Stimulated activated naive B cell treated with anti-CD40 and anti-IgM and Interleukin-4, amounts not matched to agents 10 μg/mL and 1 μg/mL and 100 μg/mL, for 72 hours (primary cell): ENCODE results near the gene GAL3ST3.

Experiments
- ATAC-seq, 2 donors: fragments of 150-1000 bp; cut with Tn5 transposase; replicated peaks; 2 replicates each; pipeline ENCODE4 v1.10.0; 2021; ENCODE audit warnings: moderate library complexity in 1 of 2
- DNase-seq: peaks from one replicate; pipeline ENCODE4 v3.0.0; 2021
- H3K27ac Mint-ChIP-seq: one replicate; pipeline ENCODE4 v1.8.0; 2022; ENCODE audit warnings: mild to moderate bottlenecking, mixed read lengths
- H3K27me3 Mint-ChIP-seq, 2 donors: one replicate each; pipeline ENCODE4 v1.8.0; 2022; ENCODE audit warnings: mixed read lengths in 2 of 2
- H3K36me3 Mint-ChIP-seq, 2 donors: one replicate each; pipeline ENCODE4 v1.8.0; 2022; ENCODE audit warnings: mixed read lengths in 2 of 2, mild to moderate bottlenecking in 1 of 2
- H3K4me1 Mint-ChIP-seq, 2 donors: one replicate each; pipeline ENCODE4 v1.8.0; 2022; ENCODE audit warnings: mixed read lengths in 2 of 2, mild to moderate bottlenecking in 1 of 2
- H3K4me3 Mint-ChIP-seq, 2 donors: one replicate each; pipeline ENCODE4 v1.8.0; 2022; ENCODE audit warnings: mild to moderate bottlenecking in 2 of 2, mixed read lengths in 2 of 2, moderate library complexity in 1 of 2
- H3K9me3 Mint-ChIP-seq, 2 donors: one replicate each; pipeline ENCODE4 v1.8.0; 2022; ENCODE audit warnings: mixed read lengths in 2 of 2, mild to moderate bottlenecking in 1 of 2

GAL3ST3 gene

DNA sequence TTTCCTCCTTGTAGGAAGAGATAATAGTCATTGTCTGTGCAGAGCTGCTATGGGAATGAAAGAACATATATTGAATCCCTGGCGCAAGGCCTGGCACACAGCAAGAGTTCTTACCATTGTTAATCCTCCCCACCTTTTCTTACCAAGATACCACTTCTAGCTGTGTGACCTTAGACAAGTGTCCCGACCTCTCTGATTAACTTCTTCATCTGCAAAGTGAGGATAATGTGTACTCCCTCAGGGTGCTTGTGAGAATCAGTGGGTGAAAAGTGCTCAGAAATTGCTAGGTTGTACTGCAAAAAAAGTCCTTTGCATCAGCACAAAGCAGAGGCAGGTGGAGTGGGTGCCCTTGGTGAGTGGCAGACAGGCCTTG is 40.9 kb downstream of the GAL3ST3 start:
- Mint-ChIP-seq H3K36me3 (peaks cover 16 to 20% of the 10 kb centered on the region in 2 donors), H3K4me3 (no peak overlapping the region), H3K27me3 (peaks cover 14 to 17% of the 10 kb centered on the region in 2 donors), H3K4me1 (peaks cover 11 to 22% of the 10 kb centered on the region in 2 donors), H3K9me3 (no peaks in the 10 kb centered on the region), H3K27ac (no peak overlapping the region)
- no peak for DNase-seq
- no peak for ATAC-seq

DNA sequence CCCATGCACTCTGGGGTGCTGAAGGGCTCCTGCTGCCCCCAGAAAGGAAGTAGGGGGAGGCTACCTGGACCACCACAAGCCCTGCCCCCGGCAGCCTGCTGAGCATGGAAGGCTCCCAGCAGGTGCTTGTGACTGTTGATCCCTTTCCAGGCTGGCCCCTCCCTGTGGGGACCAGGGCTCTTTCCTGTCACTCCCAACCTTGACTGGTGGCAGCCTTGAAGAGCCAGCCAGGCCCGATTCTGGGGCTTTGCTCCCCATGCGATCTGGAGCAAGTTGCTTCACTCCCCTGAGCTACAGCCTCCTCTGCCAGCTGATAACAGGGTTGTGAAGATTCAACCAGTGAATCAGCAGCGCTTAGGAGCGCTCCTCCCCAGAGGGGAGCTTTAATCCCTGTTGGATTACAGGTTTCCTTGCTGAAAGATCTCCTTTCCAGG is 41.7 kb downstream of the GAL3ST3 start:
- Mint-ChIP-seq H3K9me3 (no peaks in the 10 kb centered on the region), H3K4me3 (no peak overlapping the region), H3K27me3 (peaks cover 8 to 9% of the 10 kb centered on the region in 2 donors), H3K36me3 (peaks cover 16 to 28% of the 10 kb centered on the region in 2 donors), H3K4me1 (peaks cover 12 to 21% of the 10 kb centered on the region in 2 donors), H3K27ac (no peak overlapping the region)
- DNase-seq (no peak), ATAC-seq (no peak)

DNA sequence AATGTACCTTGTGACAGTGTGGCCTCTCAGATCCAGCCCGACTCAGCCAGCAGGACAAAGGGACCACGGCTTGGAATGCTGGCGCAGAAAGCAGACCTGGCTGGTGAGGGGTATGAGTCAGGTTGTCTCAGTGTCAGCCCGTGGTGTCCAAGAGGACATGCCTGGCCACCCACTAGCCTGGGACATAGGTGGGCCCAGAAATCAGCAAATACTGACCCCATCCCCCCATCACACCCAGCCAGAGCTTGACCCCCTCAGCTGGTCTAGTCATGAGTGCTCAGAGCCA is 42.1 kb downstream of the GAL3ST3 start:
- no peak for ATAC-seq
- peaks cover 4 to 5% of the 10 kb centered on the region in 2 donors for H3K27me3 Mint-ChIP-seq
- no peak for DNase-seq
- peaks cover 17 to 31% of the 10 kb centered on the region in 2 donors for H3K36me3 Mint-ChIP-seq
- H3K4me1 Mint-ChIP-seq = peaks cover 12 to 21% of the 10 kb centered on the region in 2 donors
- no peaks in the 10 kb centered on the region for H3K9me3 Mint-ChIP-seq
- H3K27ac Mint-ChIP-seq = no peak overlapping the region
- H3K4me3 Mint-ChIP-seq = no peak overlapping the region

DNA sequence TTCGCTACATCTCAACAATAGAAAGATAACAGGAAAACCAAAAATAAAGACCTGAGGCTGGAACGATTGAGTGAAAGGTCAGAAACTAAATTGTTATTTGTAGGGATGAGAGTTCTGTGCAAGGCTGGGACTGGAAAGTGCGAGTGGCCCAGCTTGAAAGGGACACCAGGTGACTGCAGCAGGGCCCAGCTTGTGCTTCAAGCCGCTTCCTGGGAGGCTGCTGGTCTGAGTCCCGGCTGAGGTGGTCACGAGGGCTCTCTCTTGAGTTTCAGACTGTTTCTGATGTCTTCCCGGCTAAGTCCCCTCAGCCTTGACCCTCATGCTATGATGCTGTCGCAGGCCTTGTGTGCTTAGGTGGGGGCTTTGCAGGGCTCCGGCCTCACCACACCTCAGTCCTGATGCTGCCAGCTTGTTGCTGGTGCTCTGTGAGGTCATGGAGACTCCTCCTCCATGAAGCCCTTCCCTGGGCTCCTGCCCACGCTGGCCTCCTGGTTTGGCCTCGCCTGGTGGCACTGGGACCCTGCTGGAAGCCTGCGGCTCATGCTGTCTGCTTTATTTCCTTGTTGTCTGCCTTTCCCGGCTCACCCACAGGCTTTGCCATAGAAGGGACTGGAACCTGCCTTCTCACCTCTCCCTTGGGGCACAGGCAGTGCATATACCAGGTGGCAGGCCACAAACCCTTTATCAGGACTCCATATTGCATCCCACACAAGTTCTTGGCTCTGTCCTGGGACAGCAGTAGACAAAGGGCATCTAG is 42.6 kb downstream of the GAL3ST3 start:
- ATAC-seq (no peak), DNase-seq (no peak)
- H3K27ac Mint-ChIP-seq = peak overlapping the region; percentile 34
- H3K36me3 Mint-ChIP-seq = peaks cover 20 to 36% of the 10 kb centered on the region in 2 donors
- H3K9me3 Mint-ChIP-seq = no peaks in the 10 kb centered on the region
- H3K4me1 Mint-ChIP-seq = peaks cover 12 to 17% of the 10 kb centered on the region in 2 donors
- no peak overlapping the region for H3K4me3 Mint-ChIP-seq
- peaks cover under 1 to 4% of the 10 kb centered on the region in 2 donors for H3K27me3 Mint-ChIP-seq

DNA sequence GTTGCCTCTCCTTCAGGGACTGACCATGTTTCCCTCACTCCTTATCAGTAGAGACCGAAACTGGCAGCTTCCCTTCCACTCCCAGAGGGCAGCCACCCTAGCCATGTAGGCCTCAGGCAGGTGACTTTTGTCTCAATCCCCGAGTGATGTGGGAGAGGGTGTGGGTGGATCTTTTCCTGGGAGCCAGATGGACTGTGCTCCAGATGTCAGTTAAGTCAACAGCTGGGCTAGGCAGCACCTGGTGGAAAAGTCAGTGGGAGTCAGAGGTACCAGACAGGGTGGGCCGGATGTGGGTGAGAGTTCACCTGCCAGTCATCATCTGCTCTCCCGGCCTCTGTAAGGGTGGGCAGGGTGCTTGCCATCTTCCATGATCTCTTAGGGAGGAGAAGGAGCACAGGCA is 44.8 kb downstream of the GAL3ST3 start:
- Mint-ChIP-seq H3K27ac (peak overlapping the region; percentile 51), H3K4me3 (no peak overlapping the region), H3K27me3 (no peaks in the 10 kb centered on the region), H3K4me1 (peaks cover 23 to 34% of the 10 kb centered on the region in 2 donors), H3K9me3 (no peaks in the 10 kb centered on the region), H3K36me3 (peaks cover 28 to 48% of the 10 kb centered on the region in 2 donors)
- DNase-seq = no peak
- no peak for ATAC-seq

DNA sequence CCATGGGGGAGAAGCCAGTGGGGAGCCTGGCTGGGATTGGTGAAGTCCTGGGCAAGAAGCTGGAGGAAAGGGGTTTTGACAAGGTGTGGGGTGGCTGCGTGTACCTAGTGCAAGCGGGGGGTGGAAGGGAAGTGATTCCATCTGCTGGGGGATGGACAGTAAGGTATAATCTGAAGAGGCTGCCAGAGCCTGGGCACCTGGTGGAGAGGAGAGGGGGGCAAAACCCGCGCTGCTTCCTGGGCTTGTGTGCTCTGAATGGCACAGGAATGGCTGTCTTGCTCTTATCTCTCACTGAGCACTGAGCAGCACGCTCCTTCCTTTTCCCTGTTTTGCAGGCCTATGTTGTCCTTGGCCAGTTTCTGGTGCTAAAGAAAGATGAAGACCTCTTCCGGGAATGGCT is 45.7 kb downstream of the GAL3ST3 start:
- Mint-ChIP-seq H3K27ac (peak overlapping the region; percentile 93), H3K27me3 (no peaks in the 10 kb centered on the region), H3K4me3 (peak overlapping the region; percentile 91 to 99), H3K9me3 (no peaks in the 10 kb centered on the region), H3K4me1 (peaks cover 24 to 34% of the 10 kb centered on the region in 2 donors), H3K36me3 (peaks cover 34 to 56% of the 10 kb centered on the region in 2 donors)
- ATAC-seq = no peak
- no peak for DNase-seq

DNA sequence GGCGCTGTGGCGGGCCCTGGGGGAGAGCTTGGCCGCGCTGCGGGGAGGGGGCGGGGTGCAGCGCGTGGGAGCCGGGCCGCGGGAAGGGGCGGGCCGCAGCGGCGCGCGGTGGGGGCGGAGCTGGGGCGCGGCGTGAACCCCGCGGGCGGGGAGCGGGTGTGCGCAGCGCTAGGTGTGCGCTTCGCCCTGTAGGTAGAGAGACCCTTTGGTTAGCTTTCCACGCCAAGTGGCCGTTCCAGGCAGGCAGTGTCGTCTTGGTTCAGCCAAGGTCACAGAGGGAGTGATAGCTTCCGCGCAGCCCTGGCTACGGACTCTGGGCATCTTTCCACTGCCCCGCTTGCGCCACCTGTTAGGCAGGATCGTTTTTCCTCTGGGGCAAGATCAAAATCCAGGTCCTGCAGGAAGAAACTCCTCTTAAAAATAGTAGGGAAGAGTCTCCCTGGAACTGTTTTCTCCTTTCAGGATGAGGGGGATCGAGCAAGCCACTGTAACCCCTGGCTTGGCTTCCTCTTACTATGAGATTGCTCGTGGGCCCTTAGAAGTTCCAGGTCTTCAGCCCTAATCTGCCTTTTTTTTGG is 46.2 kb downstream of the GAL3ST3 start:
- Mint-ChIP-seq H3K27ac (peak overlapping the region; percentile 99), H3K36me3 (peaks cover 37 to 59% of the 10 kb centered on the region in 2 donors)
- no peak for DNase-seq

DNA sequence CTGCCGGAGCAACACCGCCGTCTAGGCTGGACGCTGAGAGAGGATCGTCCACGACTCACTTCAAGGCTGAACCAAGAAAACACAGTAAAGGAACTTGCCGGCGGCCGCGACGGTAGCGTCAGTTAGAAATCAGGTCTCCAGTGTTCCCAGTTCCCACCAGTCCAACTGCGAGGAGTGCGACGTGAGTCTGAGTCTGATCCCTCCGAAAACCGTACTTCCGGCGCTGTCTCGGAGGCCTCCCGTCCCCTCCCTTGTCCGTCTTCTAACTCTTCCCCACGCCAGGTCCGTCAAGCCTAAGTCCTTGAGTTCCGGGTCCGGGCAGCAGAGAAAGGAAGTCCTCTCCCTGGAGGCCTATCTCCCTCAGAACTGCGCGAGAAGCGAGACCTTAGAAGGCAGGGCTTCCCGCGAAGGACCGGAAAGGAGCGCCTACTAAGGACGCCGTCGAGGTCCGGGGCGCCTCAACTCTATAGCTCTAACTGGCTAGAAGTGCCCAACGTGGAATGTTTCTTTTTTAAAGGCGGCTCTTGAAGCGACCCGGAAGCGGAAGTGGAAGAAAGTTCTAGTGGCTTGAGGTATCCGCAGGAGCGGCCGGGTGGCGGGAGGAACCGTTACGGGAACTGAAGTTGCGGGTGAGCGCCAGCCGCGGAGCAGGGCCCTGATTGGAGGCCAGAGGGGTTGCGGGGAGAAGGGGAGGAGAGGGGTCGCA is 46.9 kb downstream of the GAL3ST3 start, which contains the start of the genes BANF1 and EIF1AD:
Gene BANF1, plus strand, starts transcription at position 562 of the 706 bp plus-strand sequence. CDS start 748 bp downstream, outside the sequence.
Gene EIF1AD, minus strand, starts transcription at position 216 of the 706 bp plus-strand sequence. CDS start 1,768 bp downstream, outside the sequence.
- no peaks in the 10 kb centered on the region for H3K9me3 Mint-ChIP-seq
- DNase-seq (peak; percentile 95), ATAC-seq (peak; percentile 90 to 93)
- H3K27ac Mint-ChIP-seq = peak within 1 kb of the TSS; percentile 99
- peaks cover 42 to 65% of the 10 kb centered on the region in 2 donors for H3K36me3 Mint-ChIP-seq
- H3K4me1 Mint-ChIP-seq = peaks cover 29 to 34% of the 10 kb centered on the region in 2 donors
- H3K4me3 Mint-ChIP-seq = peak within 1 kb of the TSS; percentile 91 to 99
- H3K27me3 Mint-ChIP-seq = no peaks in the 10 kb centered on the region

More for the DNA sequence above, 46.2 kb downstream of the GAL3ST3 start:
- H3K27me3 Mint-ChIP-seq = no peaks in the 10 kb centered on the region
- no peaks in the 10 kb centered on the region for H3K9me3 Mint-ChIP-seq
- peaks cover 25 to 34% of the 10 kb centered on the region in 2 donors for H3K4me1 Mint-ChIP-seq
- peak; percentile 72 to 78 for ATAC-seq
- H3K4me3 Mint-ChIP-seq = peak overlapping the region; percentile 91 to 99

DNA sequence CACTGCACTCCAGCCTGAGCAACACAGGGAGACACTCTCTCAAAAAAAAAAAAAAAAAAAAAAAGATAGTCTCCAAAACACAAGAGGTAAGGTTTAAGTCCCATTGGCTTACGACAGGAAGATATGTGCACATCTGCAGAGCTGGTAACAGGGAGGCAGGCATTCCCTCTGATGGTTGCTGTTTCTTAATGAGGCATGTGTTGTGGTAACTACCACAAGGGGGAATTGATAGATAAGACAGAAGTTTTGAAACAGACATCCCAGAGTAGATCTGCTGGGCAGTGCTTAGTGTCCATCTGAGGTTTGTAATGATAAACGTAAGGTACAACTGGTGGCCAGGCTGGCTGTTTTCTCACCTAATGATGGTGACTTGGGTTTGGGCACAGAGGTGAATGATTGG is 51.7 kb downstream of the GAL3ST3 start:
- no peak for DNase-seq
- no peak overlapping the region for H3K27ac Mint-ChIP-seq
- H3K27me3 Mint-ChIP-seq = no peaks in the 10 kb centered on the region
- peaks cover 33 to 53% of the 10 kb centered on the region in 2 donors for H3K36me3 Mint-ChIP-seq
- H3K9me3 Mint-ChIP-seq = no peaks in the 10 kb centered on the region
- no peak for ATAC-seq
- H3K4me1 Mint-ChIP-seq = peaks cover 17 to 19% of the 10 kb centered on the region in 2 donors
- no peak overlapping the region for H3K4me3 Mint-ChIP-seq

DNA sequence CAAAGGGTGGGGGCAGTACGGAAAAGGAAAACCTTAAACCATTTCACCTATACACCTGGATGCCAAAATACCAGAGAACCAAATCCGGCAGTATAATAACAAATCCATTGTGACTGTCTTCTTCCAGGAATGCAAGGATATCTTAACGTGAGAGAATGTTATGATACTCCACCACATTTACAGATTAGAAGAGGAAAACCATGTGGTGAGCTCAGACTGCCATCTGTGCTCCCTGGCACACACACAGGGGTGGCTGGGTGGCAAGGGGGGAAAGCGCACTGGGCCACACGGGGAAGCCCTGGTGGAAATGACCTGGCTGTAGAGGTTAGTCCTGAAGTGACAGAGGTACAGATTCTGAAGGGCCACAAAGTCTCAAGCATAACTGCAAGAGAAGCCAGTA is 56.9 kb downstream of the GAL3ST3 start:
- Mint-ChIP-seq H3K4me1 (peaks cover 7 to 8% of the 10 kb centered on the region in 2 donors), H3K27ac (peak overlapping the region; percentile 61), H3K4me3 (no peak overlapping the region), H3K9me3 (no peaks in the 10 kb centered on the region), H3K27me3 (no peaks in the 10 kb centered on the region), H3K36me3 (peaks cover 13 to 27% of the 10 kb centered on the region in 2 donors)
- DNase-seq (no peak), ATAC-seq (no peak)
